ENCODE measurements around the gene DNAJC5G. TPM values are rescaled to one million over a fixed set of nuclear protein-coding genes. Genes with fewer than 3 reads are reported as not detected.
A peak's percentile ranks its signal among the peaks of the same experiment; 100 is the strongest.

DNAJC5G gene
- total RNA-seq, 1 donor from 2014 or later, result not detected

GRCh38 chr2:27256855-27257454, 18.3 kb upstream of the DNAJC5G start:
- Mint-ChIP-seq H3K36me3 (ENCODE audit: low read depth, unreplicated experiment) (no peaks in the 10 kb centered on the region), H3K4me1 (ENCODE audit: low read depth, unreplicated experiment) (no peaks in the 10 kb centered on the region), H3K4me3 (ENCODE audit: unreplicated experiment) (no peak overlapping the region), H3K27me3 (ENCODE audit: low read depth, unreplicated experiment) (peaks cover 61% of the 10 kb centered on the region), H3K9me3 (ENCODE audit: unreplicated experiment) (peaks cover 3% of the 10 kb centered on the region), H3K27ac (ENCODE audit: unreplicated experiment) (no peak overlapping the region)
- FAIRE-seq (no peak), DNase-seq (ENCODE audit: low read depth) (no peak)
- Histone ChIP-seq H3K27me3 (ENCODE audit: insufficient read depth, low read length) (peaks cover 26% of the 10 kb centered on the region), H2AFZ (ENCODE audit: low read depth, low read length) (no peak overlapping the region), H3K9me3 (ENCODE audit: insufficient read depth, low read depth, low read length) (no peaks in the 10 kb centered on the region), H3K27ac (ENCODE audit: low read depth, low read length) (no peak overlapping the region), H3K9ac (ENCODE audit: low read length) (no peak overlapping the region), H4K20me1 (ENCODE audit: insufficient read depth, low read length) (no peaks in the 10 kb centered on the region), H3K4me1 (ENCODE audit: insufficient read depth, low read length) (peaks cover 7% of the 10 kb centered on the region), H3K4me3 (ENCODE audit: insufficient read depth, low read depth, low read length) (no peak overlapping the region), H3K79me2 (ENCODE audit: insufficient read depth, low read length) (no peaks in the 10 kb centered on the region), H3K36me3 (ENCODE audit: insufficient read depth, low read length) (no peaks in the 10 kb centered on the region), H3K4me2 (ENCODE audit: low read length) (no peak overlapping the region)
- TF ChIP-seq CTCF (IDR thresholded peaks at IDR 0.05; ENCODE audit: insufficient read depth, low read depth, low read length), result no peak
- TF ChIP-seq EZH2 (IDR thresholded peaks at IDR 0.05; ENCODE audit: insufficient read depth, low read length), result no peak

GRCh38 chr2:27258051-27258450, 17.2 kb upstream of the DNAJC5G start:
- Histone ChIP-seq H2AFZ (ENCODE audit: low read depth, low read length) (no peak overlapping the region), H3K79me2 (ENCODE audit: insufficient read depth, low read length) (no peaks in the 10 kb centered on the region), H3K9ac (ENCODE audit: low read length) (no peak overlapping the region), H3K27ac (ENCODE audit: low read depth, low read length) (no peak overlapping the region), H4K20me1 (ENCODE audit: insufficient read depth, low read length) (no peaks in the 10 kb centered on the region), H3K4me1 (ENCODE audit: insufficient read depth, low read length) (peaks cover 7% of the 10 kb centered on the region), H3K27me3 (ENCODE audit: insufficient read depth, low read length) (peaks cover 28% of the 10 kb centered on the region), H3K36me3 (ENCODE audit: insufficient read depth, low read length) (no peaks in the 10 kb centered on the region), H3K4me2 (ENCODE audit: low read length) (no peak overlapping the region), H3K4me3 (ENCODE audit: insufficient read depth, low read depth, low read length) (no peak overlapping the region), H3K9me3 (ENCODE audit: insufficient read depth, low read depth, low read length) (no peaks in the 10 kb centered on the region)
- Mint-ChIP-seq H3K9me3 (ENCODE audit: unreplicated experiment) (peaks cover 3% of the 10 kb centered on the region), H3K4me3 (ENCODE audit: unreplicated experiment) (no peak overlapping the region), H3K27ac (ENCODE audit: unreplicated experiment) (no peak overlapping the region), H3K36me3 (ENCODE audit: low read depth, unreplicated experiment) (no peaks in the 10 kb centered on the region), H3K27me3 (ENCODE audit: low read depth, unreplicated experiment) (peaks cover 60% of the 10 kb centered on the region), H3K4me1 (ENCODE audit: low read depth, unreplicated experiment) (no peaks in the 10 kb centered on the region)
- no peak for FAIRE-seq
- TF ChIP-seq CTCF (IDR thresholded peaks at IDR 0.05; ENCODE audit: insufficient read depth, low read depth, low read length) (no peak), EZH2 (IDR thresholded peaks at IDR 0.05; ENCODE audit: insufficient read depth, low read length) (no peak)
- no peak for DNase-seq (ENCODE audit: low read depth)

- no peak for TF ChIP-seq EZH2 (IDR thresholded peaks at IDR 0.05; ENCODE audit: insufficient read depth, low read length)
- TF ChIP-seq CTCF (IDR thresholded peaks at IDR 0.05; ENCODE audit: insufficient read depth, low read depth, low read length), result no peak
- peaks cover 56% of the 10 kb centered on the region for H3K27me3 Mint-ChIP-seq (ENCODE audit: low read depth, unreplicated experiment)
- Histone ChIP-seq H4K20me1 (ENCODE audit: insufficient read depth, low read length) (peaks cover 14% of the 10 kb centered on the region), H3K4me1 (ENCODE audit: insufficient read depth, low read length) (peaks cover 6% of the 10 kb centered on the region), H3K27ac (ENCODE audit: low read depth, low read length) (no peak overlapping the region), H3K9me3 (ENCODE audit: insufficient read depth, low read depth, low read length) (peaks cover 2% of the 10 kb centered on the region), H2AFZ (ENCODE audit: low read depth, low read length) (no peak overlapping the region), H3K9ac (ENCODE audit: low read length) (no peak overlapping the region), H3K4me2 (ENCODE audit: low read length) (no peak overlapping the region), H3K4me3 (ENCODE audit: insufficient read depth, low read depth, low read length) (no peak overlapping the region), H3K27me3 (ENCODE audit: insufficient read depth, low read length) (peaks cover 61% of the 10 kb centered on the region), H3K36me3 (ENCODE audit: insufficient read depth, low read length) (no peaks in the 10 kb centered on the region), H3K79me2 (ENCODE audit: insufficient read depth, low read length) (no peaks in the 10 kb centered on the region)
- H3K36me3 Mint-ChIP-seq (ENCODE audit: low read depth, unreplicated experiment), result no peaks in the 10 kb centered on the region
- FAIRE-seq, result no peak
- H3K4me1 Mint-ChIP-seq (ENCODE audit: low read depth, unreplicated experiment), result peaks cover 3% of the 10 kb centered on the region
- no peak overlapping the region for H3K27ac Mint-ChIP-seq (ENCODE audit: unreplicated experiment)
- peaks cover 3% of the 10 kb centered on the region for H3K9me3 Mint-ChIP-seq (ENCODE audit: unreplicated experiment)
- H3K4me3 Mint-ChIP-seq (ENCODE audit: unreplicated experiment), result peak overlapping the region; percentile 72
- DNase-seq (ENCODE audit: low read depth), result no peak
These were observed 13.8 kb upstream of the DNAJC5G start for GRCh38 chr2:27261241-27261925.

Data from astrocyte (in vitro differentiated cells and primary cell).